A673 (cell line): Measurements from ENCODE around the gene HDAC4. TPM values are rescaled to one million over a fixed set of nuclear protein-coding genes. Genes with fewer than 3 reads are reported as not detected.
A peak's percentile ranks its signal among the peaks of the same experiment; 100 is the strongest.

Experiments
- BruUV-seq: library from RNA; stranded (reverse); fragments of 400-500 nt; replicated peaks from 2 replicates; lab custom pipeline; 2021; lab: Mats Ljungman, UMichigan
- CTCF ChIA-PET: fragments of 300-600 bp; sonication (Branson Sonifier 250); formaldehyde crosslinking; loops from one replicate; lab custom pipeline; 2022; ENCODE audit warnings: antibody characterized with exemption; lab: Charles Lee
- POLR2A ChIA-PET: fragments of 300-600 bp; sonication (Branson Sonifier 250); formaldehyde crosslinking; loops from one replicate; lab custom pipeline; 2022; ENCODE audit warnings: antibody characterized with exemption; ENCODE audit not compliant: low non-redundant PET; lab: Charles Lee
- DNase-seq: peaks from one replicate; pipeline ENCODE4 v3.0.0-alpha.2; 2015; ENCODE audit warnings: low spot score
- H3K27ac ChIP-seq: fragments of 200-600 bp; sonication (generic); 2 replicates; pipeline ENCODE4 v1.5.1; 2016; ENCODE audit warnings: mixed run types, low read depth, mild to moderate bottlenecking, mixed read lengths, antibody characterized with exemption, low read length; ENCODE audit not compliant: poor library complexity, severe bottlenecking
- H3K27me3 ChIP-seq: fragments of 200-600 bp; sonication (generic); replicated peaks from 2 replicates; pipeline ENCODE4 v1.6.1; 2017; ENCODE audit warnings: mixed run types, low read depth, mild to moderate bottlenecking, mixed read lengths, antibody characterized with exemption, low read length; ENCODE audit not compliant: insufficient read depth, poor library complexity
- H3K36me3 ChIP-seq: fragments of 200-600 bp; sonication (generic); 2 replicates; pipeline ENCODE4 v1.6.1; 2016; ENCODE audit warnings: mixed run types, mild to moderate bottlenecking, mixed read lengths, antibody characterized with exemption, low read length; ENCODE audit not compliant: insufficient read depth, poor library complexity, severe bottlenecking
- H3K4me1 ChIP-seq: fragments of 200-600 bp; sonication (generic); 2 replicates; pipeline ENCODE4 v1.6.1; 2017; ENCODE audit warnings: mixed run types, mild to moderate bottlenecking, mixed read lengths, antibody characterized with exemption, low read length; ENCODE audit not compliant: insufficient read depth, poor library complexity, severe bottlenecking
- H3K4me3 ChIP-seq: fragments of 200-600 bp; sonication (generic); 2 replicates; pipeline ENCODE4 v1.5.1; 2016; ENCODE audit warnings: low read depth, mixed run types, mild to moderate bottlenecking, mixed read lengths, low read length; ENCODE audit not compliant: poor library complexity, severe bottlenecking
- H3K9me3 ChIP-seq: fragments of 200-600 bp; sonication (generic); 2 replicates; pipeline ENCODE4 v1.6.1; 2016; ENCODE audit warnings: mixed run types, low read depth, mild to moderate bottlenecking, mixed read lengths, antibody characterized with exemption, low read length; ENCODE audit not compliant: poor library complexity, severe bottlenecking
- CTCF ChIP-seq: fragments of 300-800, 200-600 bp; sonication (generic); conservative IDR thresholded peaks from 2 replicates; pipeline ENCODE4 v1.5.1; 2017; ENCODE audit warnings: low read depth, mild to moderate bottlenecking, antibody characterized with exemption, low read length, moderate library complexity, mixed read lengths
- EZH2 ChIP-seq: fragments of 200-600 bp; sonication (generic); IDR thresholded peaks from 2 replicates; pipeline ENCODE4 v1.6.1; 2017; ENCODE audit warnings: borderline replicate concordance, low read depth, mild to moderate bottlenecking, mixed read lengths, antibody characterized with exemption, low read length; ENCODE audit not compliant: poor library complexity, severe bottlenecking
- intact Hi-C: fragments of 100-400 bp; cut with micrococcal nuclease; formaldehyde crosslinking; loops from one replicate; pipeline ENCODE4 v1.10.0; 2022; ENCODE audit not compliant: unreplicated experiment
- total RNA-seq: library from RNA; stranded (reverse); gene quantifications from 2 replicates; pipeline ENCODE4 v1.2.3, GENCODE V29; 2021

Gene HDAC4
- total RNA-seq, 1 experiment from 2014 or later: 40.0 TPM

DNA sequence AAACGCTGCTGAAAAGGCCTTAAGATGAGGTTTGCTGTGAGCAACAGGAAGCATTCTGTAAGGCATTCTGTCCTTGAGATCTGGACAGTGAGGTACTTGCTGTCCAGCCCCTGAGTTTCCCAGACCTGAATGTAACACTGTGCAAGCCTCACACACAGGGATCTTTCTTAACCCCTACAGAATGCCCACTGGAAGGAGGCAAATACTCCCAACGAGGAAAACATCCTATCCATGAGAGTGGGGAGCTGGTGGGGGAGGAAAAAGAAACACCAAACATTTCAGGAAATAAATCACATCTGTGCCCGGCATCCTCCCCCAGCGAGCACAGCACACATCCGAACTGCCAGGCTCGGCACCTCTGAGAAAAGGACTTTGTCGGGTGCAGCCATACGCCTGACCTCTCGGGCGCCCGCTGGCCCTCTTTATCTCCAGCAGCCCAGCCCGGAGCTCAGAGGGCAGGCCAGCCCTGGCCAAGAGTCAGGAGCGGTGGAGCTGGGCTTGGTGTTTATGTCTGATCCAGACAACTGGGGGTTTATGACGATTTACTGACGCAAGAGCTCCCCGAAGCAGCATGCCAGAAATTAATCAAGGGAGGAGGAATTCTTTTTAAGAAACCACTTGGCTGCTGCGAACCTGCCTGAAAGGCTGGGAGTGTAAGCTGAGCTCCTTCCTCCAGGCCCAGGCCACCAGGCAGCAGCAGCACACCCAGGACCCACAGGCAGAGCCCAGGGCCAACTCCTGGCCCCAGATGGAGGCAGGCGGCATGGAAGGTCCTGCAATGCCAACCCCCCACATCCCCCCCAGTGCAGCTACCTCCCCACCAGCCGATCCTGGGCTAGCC, 72.2 kb downstream of the HDAC4 start:
- ChIA-PET CTCF (interaction anchor here (0.9 kb wide), 1 partner anchor 61 kb away, joined by 4 read pairs; no protein-coding TSS in a partner anchor), POLR2A (no interaction called here)
- peak; percentile 14 for DNase-seq
- intact Hi-C loops: no loop called here
- H3K4me3 ChIP-seq: no peak overlapping the region
- peaks cover 19% of the 10 kb centered on the region for H3K4me1 ChIP-seq
- H3K36me3 ChIP-seq: no peaks in the 10 kb centered on the region
- TF ChIP-seq EZH2 (no peak), CTCF (no peak)
- peak overlapping the region; percentile 70 for H3K27ac ChIP-seq
- no peaks in the 10 kb centered on the region for H3K27me3 ChIP-seq
- no TSS peak for BruUV-seq
- no peaks in the 10 kb centered on the region for H3K9me3 ChIP-seq

- H3K36me3 ChIP-seq: no peaks in the 10 kb centered on the region
- intact Hi-C loops: no loop called here
- peaks cover 19% of the 10 kb centered on the region for H3K4me1 ChIP-seq
- TF ChIP-seq CTCF: no peak
- TF ChIP-seq EZH2: no peak
- no peak overlapping the region for H3K4me3 ChIP-seq
- H3K9me3 ChIP-seq: no peaks in the 10 kb centered on the region
- no peaks in the 10 kb centered on the region for H3K27me3 ChIP-seq
- DNase-seq: no peak
- POLR2A ChIA-PET: no interaction called here
- BruUV-seq: no TSS peak
- CTCF ChIA-PET: interaction anchor here (0.9 kb wide), 1 partner anchor 60 kb away, joined by 4 read pairs; no protein-coding TSS in a partner anchor
- peak overlapping the region; percentile 70 for H3K27ac ChIP-seq
Observed at GRCh38 chr2:239327536-239328350, 73.1 kb downstream of the HDAC4 start.

DNA sequence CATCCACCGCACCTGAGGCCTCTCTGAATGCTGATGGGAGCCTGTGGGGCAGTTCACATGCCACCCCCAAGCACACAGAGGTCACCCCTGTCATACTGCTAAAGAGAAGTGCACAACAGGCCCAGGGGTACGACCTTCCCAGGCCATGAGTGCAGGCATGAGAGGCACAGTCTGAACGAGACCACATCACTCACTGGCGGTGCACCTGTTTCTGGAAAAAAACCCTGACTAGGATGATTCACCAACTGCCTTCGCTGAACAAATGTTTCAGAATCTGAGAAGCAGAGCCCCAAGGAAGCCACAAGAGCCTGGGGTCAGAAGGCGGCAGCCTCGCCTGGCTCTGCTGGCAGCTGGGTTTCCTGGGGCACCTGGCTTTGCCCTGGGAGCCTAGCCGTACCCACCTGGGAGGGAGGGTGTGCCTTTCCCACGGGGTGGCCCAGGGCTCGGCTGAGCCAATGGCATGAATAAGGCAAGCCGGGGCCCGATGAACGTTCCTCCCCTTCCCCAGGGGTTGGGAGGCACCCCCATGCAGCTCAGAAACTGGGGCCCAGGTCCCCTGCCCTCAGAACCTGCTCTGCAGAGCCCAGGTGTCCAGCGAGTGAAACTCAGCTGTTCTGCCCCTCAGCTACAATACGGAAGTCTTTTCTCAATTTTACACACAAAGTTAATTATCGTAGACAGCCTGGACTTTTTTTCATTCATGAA, 73.8 kb downstream of the HDAC4 start:
- peaks cover 19% of the 10 kb centered on the region for H3K4me1 ChIP-seq
- no peak overlapping the region for H3K27ac ChIP-seq

More for the DNA sequence above, 73.8 kb downstream of the HDAC4 start:
- DNase-seq: no peak
- no peak for TF ChIP-seq EZH2
- no peak for TF ChIP-seq CTCF
- ChIA-PET CTCF (no interaction called here), POLR2A (no interaction called here)
- intact Hi-C loops: no loop called here
- no peaks in the 10 kb centered on the region for H3K9me3 ChIP-seq
- H3K4me3 ChIP-seq: no peak overlapping the region
- H3K27me3 ChIP-seq: no peaks in the 10 kb centered on the region
- peaks cover 1% of the 10 kb centered on the region for H3K36me3 ChIP-seq
- no TSS peak for BruUV-seq
